ENCODE results near the gene HMCN2.

The HMCN2 gene

GRCh38 chr9:130294664-130295063, 29.1 kb downstream of the HMCN2 start:
- no peaks in the 10 kb centered on the region for H3K36me3 ChIP-seq (replicated peaks; ENCODE audit: low read depth, low read length)
- TF ChIP-seq CTCF (IDR thresholded peaks at IDR 0.05; ENCODE audit: low read depth, low read length) (no peak), EZH2phosphoT487 (IDR thresholded peaks at IDR 0.05; ENCODE audit: low read depth) (no peak)
- no peak overlapping the region for H3K27ac ChIP-seq (ENCODE audit: low read length)
- no peak overlapping the region for H3K9ac ChIP-seq (ENCODE audit: low read length)
- no peaks in the 10 kb centered on the region for H3K4me1 ChIP-seq (ENCODE audit: low read length)
- H3K27me3 ChIP-seq (ENCODE audit: low read depth, low read length) = peaks cover 27% of the 10 kb centered on the region
- H3K79me2 ChIP-seq (ENCODE audit: low read length) = no peaks in the 10 kb centered on the region
- no peak overlapping the region for H3K4me3 ChIP-seq (ENCODE audit: low read length)
- H2AFZ ChIP-seq (ENCODE audit: low read depth, low read length) = no peak overlapping the region
- H4K20me1 ChIP-seq (ENCODE audit: insufficient read depth, low read length) = peaks cover 7% of the 10 kb centered on the region; the same call in 1 of the 2 replicates
- H3K4me2 ChIP-seq (ENCODE audit: low read length) = no peak overlapping the region
- H3K9me3 ChIP-seq (ENCODE audit: insufficient read depth, low read length) = no peaks in the 10 kb centered on the region

GRCh38 chr9:130295431-130295830, 29.9 kb downstream of the HMCN2 start:
- H3K36me3 ChIP-seq (replicated peaks; ENCODE audit: low read depth, low read length) = no peaks in the 10 kb centered on the region
- H3K9ac ChIP-seq (ENCODE audit: low read length) = no peak overlapping the region
- no peak overlapping the region for H2AFZ ChIP-seq (ENCODE audit: low read depth, low read length)
- TF ChIP-seq CTCF (IDR thresholded peaks at IDR 0.05; ENCODE audit: low read depth, low read length) (no peak), EZH2phosphoT487 (IDR thresholded peaks at IDR 0.05; ENCODE audit: low read depth) (no peak)
- no peak overlapping the region for H3K4me3 ChIP-seq (ENCODE audit: low read length)
- no peaks in the 10 kb centered on the region for H3K9me3 ChIP-seq (ENCODE audit: insufficient read depth, low read length)
- H4K20me1 ChIP-seq (ENCODE audit: insufficient read depth, low read length) = peaks cover 7% of the 10 kb centered on the region; the same call in 1 of the 2 replicates
- H3K27ac ChIP-seq (ENCODE audit: low read length) = no peak overlapping the region
- H3K79me2 ChIP-seq (ENCODE audit: low read length) = no peaks in the 10 kb centered on the region
- H3K4me2 ChIP-seq (ENCODE audit: low read length) = no peak overlapping the region
- peaks cover 19% of the 10 kb centered on the region for H3K27me3 ChIP-seq (ENCODE audit: low read depth, low read length)
- H3K4me1 ChIP-seq (ENCODE audit: low read length) = no peaks in the 10 kb centered on the region

GRCh38 chr9:130295945-130296782, 30.6 kb downstream of the HMCN2 start:
- Histone ChIP-seq H3K4me3 (ENCODE audit: low read length) (no peak overlapping the region), H3K4me2 (ENCODE audit: low read length) (no peak overlapping the region), H3K4me1 (ENCODE audit: low read length) (no peaks in the 10 kb centered on the region), H4K20me1 (ENCODE audit: insufficient read depth, low read length) (peaks cover 7% of the 10 kb centered on the region; the same call in 1 of the 2 replicates), H3K27me3 (ENCODE audit: low read depth, low read length) (peaks cover 21% of the 10 kb centered on the region), H3K9me3 (ENCODE audit: insufficient read depth, low read length) (no peaks in the 10 kb centered on the region), H3K36me3 (replicated peaks; ENCODE audit: low read depth, low read length) (no peaks in the 10 kb centered on the region), H3K9ac (ENCODE audit: low read length) (no peak overlapping the region), H2AFZ (ENCODE audit: low read depth, low read length) (no peak overlapping the region), H3K79me2 (ENCODE audit: low read length) (no peaks in the 10 kb centered on the region), H3K27ac (ENCODE audit: low read length) (no peak overlapping the region)
- TF ChIP-seq EZH2phosphoT487 (IDR thresholded peaks at IDR 0.05; ENCODE audit: low read depth) (no peak), CTCF (IDR thresholded peaks at IDR 0.05; ENCODE audit: low read depth, low read length) (no peak)

- Histone ChIP-seq H3K4me3 (ENCODE audit: low read length) (no peak overlapping the region), H3K27ac (ENCODE audit: low read length) (no peak overlapping the region), H2AFZ (ENCODE audit: low read depth, low read length) (no peak overlapping the region), H3K9ac (ENCODE audit: low read length) (no peak overlapping the region), H4K20me1 (ENCODE audit: insufficient read depth, low read length) (peaks cover 7% of the 10 kb centered on the region; the same call in 1 of the 2 replicates), H3K79me2 (ENCODE audit: low read length) (no peaks in the 10 kb centered on the region), H3K9me3 (ENCODE audit: insufficient read depth, low read length) (no peaks in the 10 kb centered on the region), H3K4me1 (ENCODE audit: low read length) (no peaks in the 10 kb centered on the region), H3K27me3 (ENCODE audit: low read depth, low read length) (peaks cover 18% of the 10 kb centered on the region), H3K4me2 (ENCODE audit: low read length) (no peak overlapping the region), H3K36me3 (replicated peaks; ENCODE audit: low read depth, low read length) (no peaks in the 10 kb centered on the region)
- TF ChIP-seq EZH2phosphoT487 (IDR thresholded peaks at IDR 0.05; ENCODE audit: low read depth) (no peak), CTCF (IDR thresholded peaks at IDR 0.05; ENCODE audit: low read depth, low read length) (no peak)
Observed at GRCh38 chr9:130296783-130297055, 31.2 kb downstream of the HMCN2 start.

All from OCI-LY3 (cell line).